ENCODE measurements around the gene CMKLR1.

GRCh38 chr12:108311605-108312004, 27.5 kb downstream of the CMKLR1 start:
- TF ChIP-seq RFX5 (IDR thresholded peaks at IDR 0.05; ENCODE audit: low read depth, low read length) = no peak
- no peak for TF ChIP-seq RB1 (IDR thresholded peaks at IDR 0.05; ENCODE audit: low read depth)
- no peak for TF ChIP-seq SRSF1 (IDR thresholded peaks at IDR 0.05; ENCODE audit: low read depth, low read length)
- TF ChIP-seq PHB2 (IDR thresholded peaks at IDR 0.05; ENCODE audit: low read depth) = no peak

All from K562 (cell line).